GM12878 (cell line): ENCODE results near the gene RPL21. TPM values are rescaled to one million over a fixed set of nuclear protein-coding genes. Genes with fewer than 3 reads are reported as not detected.
"Not testable (repeated sequence)": the region's sequence is repeated elsewhere in the genome, so short reads cannot be mapped to it uniquely, and the experiment has no call there.

Source experiments
- ATAC-seq: fragments of 200-7000 bp; cut with Tn5 transposase; 3 replicates; pipeline ENCODE4 v1.9.1; 2020; ENCODE audit warnings: mild to moderate bottlenecking, moderate library complexity
- BruUV-seq: library from RNA; stranded (reverse); fragments of 400-500 nt; replicated peaks from 2 replicates; lab custom pipeline; 2021; lab: Mats Ljungman, UMichigan
- CTCF ChIA-PET: fragments of 300-600 bp; sonication (Branson Sonifier 250); formaldehyde crosslinking; extraction: SDS; loops from one replicate; lab custom pipeline; 2021; ENCODE audit warnings: inconsistent platforms; lab: Yijun Ruan, JAX
- POLR2A ChIA-PET: fragments of 350-600 bp; formaldehyde crosslinking; extraction: SDS; loops from one replicate; lab custom pipeline; 2021; ENCODE audit warnings: inconsistent platforms; lab: Charles Lee
- RAD21 ChIA-PET: fragments of 300-600 bp; sonication (Branson Sonifier 250); formaldehyde crosslinking; loops from one replicate; lab custom pipeline; 2023; ENCODE audit warnings: antibody characterized with exemption; ENCODE audit not compliant: unreplicated experiment; lab: Charles Lee
- SMC1A ChIA-PET: fragments of 300-600 bp; sonication (Branson Sonifier 250); formaldehyde crosslinking; loops from one replicate; lab custom pipeline; 2023; ENCODE audit not compliant: unreplicated experiment, uncharacterized antibody; lab: Charles Lee
- DNase-seq: peaks from one replicate; pipeline ENCODE4 v3.0.0-alpha.2; 2011; ENCODE audit warnings: low read depth, low spot score
- FAIRE-seq: peaks from 3 replicates; lab custom pipeline; 2011; peaks lifted over from hg19 to GRCh38; lab: Jason Lieb, UNC
- H2AFZ ChIP-seq: 2 replicates; pipeline ENCODE4 v1.6.0; 2011; ENCODE audit warnings: low read depth, low read length, control low read depth; ENCODE audit not compliant: control insufficient read depth
- H3K27ac ChIP-seq: 2 replicates; pipeline ENCODE4 v1.5.1; 2011; ENCODE audit warnings: control low read depth; ENCODE audit not compliant: control insufficient read depth, insufficient read depth
- H3K27me3 ChIP-seq, 2 experiments: replicated peaks in 1 of 2; 2 replicates each; pipeline versions ENCODE4 v1.6.0 to v1.6.1; 2011; ENCODE audit warnings: low read length in 1 of 2; ENCODE audit not compliant: control insufficient read depth in 2 of 2, insufficient read depth in 2 of 2
- H3K36me3 ChIP-seq, 2 experiments: 2 replicates each; pipeline ENCODE4 v1.5.1; 2011; ENCODE audit warnings: low read length in 1 of 2; ENCODE audit not compliant: control insufficient read depth in 2 of 2, insufficient read depth in 2 of 2
- H3K4me1 ChIP-seq: 2 replicates; pipeline ENCODE4 v1.6.1; 2011; ENCODE audit warnings: mild to moderate bottlenecking, low read length, moderate library complexity, mixed read lengths; ENCODE audit not compliant: control insufficient read depth, insufficient read depth
- H3K4me2 ChIP-seq: 2 replicates; pipeline ENCODE4 v1.6.0; 2011; ENCODE audit warnings: control low read depth; ENCODE audit not compliant: control insufficient read depth, insufficient read depth
- H3K4me3 ChIP-seq: fragments of 200-600 bp; sonication (generic); 2 replicates; pipeline ENCODE4 v1.5.1; 2016
- H3K79me2 ChIP-seq: 2 replicates; pipeline ENCODE4 v1.6.0; 2011; ENCODE audit warnings: low read length; ENCODE audit not compliant: control insufficient read depth, insufficient read depth
- H3K9ac ChIP-seq: 2 replicates; pipeline ENCODE4 v1.8.0; 2011; ENCODE audit warnings: low read length, control low read depth, mixed read lengths; ENCODE audit not compliant: control insufficient read depth, insufficient read depth
- H3K9me3 ChIP-seq: replicated peaks from 3 replicates; pipeline ENCODE4 v1.5.1; 2011; ENCODE audit warnings: mild to moderate bottlenecking, low read length; ENCODE audit not compliant: control insufficient read depth, insufficient read depth
- H4K20me1 ChIP-seq: 2 replicates; pipeline ENCODE4 v1.6.0; 2011; ENCODE audit not compliant: control insufficient read depth, insufficient read depth
- ATF7 ChIP-seq: fragments of 450-650 bp; IDR thresholded peaks from 2 replicates; pipeline ENCODE4 v1.6.1; 2016; ENCODE audit warnings: low read depth, mild to moderate bottlenecking
- BHLHE40 ChIP-seq, 2 experiments: fragments of 450-650 bp in 1 of 2; IDR thresholded peaks; 2 replicates each; pipeline ENCODE4 v1.6.1; 2011 to 2017; ENCODE audit warnings: low read depth in 2 of 2, borderline replicate concordance in 1 of 2, improper control_type of control experiment in 1 of 2, low read length in 1 of 2, mild to moderate bottlenecking in 1 of 2
- CREM ChIP-seq: IDR thresholded peaks from 2 replicates; pipeline ENCODE4 v1.6.1; 2014; ENCODE audit warnings: antibody characterized with exemption, low read depth
- IKZF2 ChIP-seq, 2 experiments: fragments of 450-650 bp; IDR thresholded peaks; 2 replicates each; pipeline ENCODE4 v1.6.1; 2017; ENCODE audit warnings: mild to moderate bottlenecking in 2 of 2, moderate library complexity in 2 of 2
- MEF2B ChIP-seq: fragments of 450-650 bp; IDR thresholded peaks from 2 replicates; pipeline ENCODE4 v1.6.1; 2018; ENCODE audit warnings: mild to moderate bottlenecking, moderate library complexity; ENCODE audit not compliant: partially characterized antibody, poor library complexity, severe bottlenecking
- MTA2 ChIP-seq: fragments of 450-650 bp; IDR thresholded peaks from 2 replicates; pipeline ENCODE4 v1.6.1; 2016; ENCODE audit warnings: low read depth, mild to moderate bottlenecking, moderate library complexity
- NBN ChIP-seq: fragments of 450-650 bp; IDR thresholded peaks from 2 replicates; pipeline ENCODE4 v1.6.1; 2016
- NR2F1 ChIP-seq: fragments of 450-650 bp; conservative IDR thresholded peaks from 2 replicates; pipeline ENCODE4 v1.6.1; 2017; ENCODE audit warnings: mild to moderate bottlenecking
- POU2F2 ChIP-seq: IDR thresholded peaks from 3 replicates; pipeline ENCODE4 v1.6.1; 2011; ENCODE audit warnings: low read depth, mild to moderate bottlenecking, low read length, borderline replicate concordance
- RUNX3 ChIP-seq: IDR thresholded peaks from 2 replicates; pipeline ENCODE4 v1.6.1; 2012; ENCODE audit warnings: low read length, inconsistent platforms
- ZNF217 ChIP-seq: fragments of 450-650 bp; IDR thresholded peaks from 2 replicates; pipeline ENCODE4 v1.6.1; 2017; ENCODE audit warnings: antibody characterized with exemption, mild to moderate bottlenecking
- WGBS: methylation state at CpG from one replicate; pipeline ENCODE4 v1.1.6; 2016; ENCODE audit warnings: low lambda C conversion rate; ENCODE audit not compliant: insufficient replicate concordance, insufficient coverage; ENCODE audit errors: missing lambda C conversion rate; 5-methylcytosine and 5-hydroxymethylcytosine counted together
- in situ Hi-C: fragments of 300-500 bp; cut with MboI; formaldehyde crosslinking; loops from 9 replicates; pipeline ENCODE4 v1.14.3; 2018; ENCODE audit warnings: mixed read lengths
- intact Hi-C: fragments of 100-400 bp; cut with micrococcal nuclease; formaldehyde crosslinking; loops from one replicate; pipeline ENCODE4 v1.14.2; 2022; ENCODE audit not compliant: unreplicated experiment
- polyA plus RNA-seq, 11 experiments: library from polyadenylated mRNA; depleted of rRNA in 4 of 11; unstranded in 6 of 11; stranded (reverse) in 5 of 11; fragments of >200 nt; fragmentation: Nextera tagmentation in 4 of 11; fragmentation: Illumina TruSeq in 1 of 11; extraction: Ambion mirVana in 4 of 11; extraction: Trizol in 1 of 11; gene quantifications; 1 replicate in 1 of 11; 2 replicates in 10 of 11; pipeline versions ENCODE4 v1.2.1 to v1.2.3, GENCODE V29; 2011 to 2016; ENCODE audit warnings: inconsistent platforms in 2 of 11, missing spikeins in 2 of 11, low read depth in 1 of 11
- total RNA-seq, 4 experiments: library from RNA; depleted of rRNA in 3 of 4; stranded (reverse); fragments of >200 nt in 3 of 4; fragmentation: Illumina TruSeq in 1 of 4; extraction: Trizol in 1 of 4; gene quantifications; 2 replicates each; pipeline versions ENCODE4 v1.2.1 to v1.2.3, GENCODE V29; 2013 to 2021
- TF ChIP-seq, protein P1 (sequence below): fragments of 450-650 bp; IDR thresholded peaks from 2 replicates; pipeline ENCODE4 v1.6.1; 2016; ENCODE audit warnings: mild to moderate bottlenecking
- TF ChIP-seq, protein P2 (sequence below): fragments of 450-650 bp; IDR thresholded peaks from 2 replicates; pipeline ENCODE4 v1.6.1; 2017; ENCODE audit warnings: low read depth, mild to moderate bottlenecking, moderate library complexity
- TF ChIP-seq, protein P3 (sequence below): IDR thresholded peaks from 2 replicates; pipeline ENCODE4 v1.6.1; 2012; ENCODE audit warnings: low read length, inconsistent platforms

The RPL21 gene
- total and polyA plus RNA-seq, 10 of the 15 experiments (the other 5 are each of a cell fraction or from before 2014, with no cell fraction given) = 817 to 9,760 (median 1,698) TPM

DNA sequence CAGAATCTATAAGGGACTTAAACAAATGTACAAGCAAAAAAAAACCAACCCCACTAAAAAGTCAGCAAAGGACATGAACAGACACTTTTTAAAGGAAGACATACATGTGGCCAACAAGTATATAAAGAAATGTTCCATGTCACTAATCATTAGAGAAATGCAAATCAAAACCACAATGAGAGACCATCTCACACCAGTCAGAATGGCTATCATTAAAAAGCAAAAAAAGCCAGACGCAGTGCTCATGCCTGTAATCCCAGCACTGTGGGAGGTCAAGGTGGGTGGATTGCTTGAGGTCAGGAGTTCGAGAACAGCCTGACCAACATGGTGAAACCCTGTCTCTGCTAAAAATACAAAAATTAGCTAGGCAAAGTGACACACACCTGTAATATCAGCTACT is 29.3 kb upstream of the RPL21 start:
- H3K4me1 ChIP-seq, RAD21 ChIA-PET, H3K27me3 ChIP-seq, FAIRE-seq, H3K36me3 ChIP-seq, H4K20me1 ChIP-seq, in situ Hi-C loops, H3K9ac ChIP-seq, intact Hi-C loops, CTCF ChIA-PET, POLR2A ChIA-PET, H3K9me3 ChIP-seq, BruUV-seq, H2AFZ ChIP-seq, H3K79me2 ChIP-seq: not testable (repeated sequence)
- SMC1A ChIA-PET = interaction anchor here (1.1 kb wide), 1 partner anchor 10 kb away, joined by 3 read pairs; no protein-coding TSS in a partner anchor
- ATAC-seq (peak; percentile 87), DNase-seq (peak; percentile 25)
- Histone ChIP-seq H3K4me3 (0 out of 2 replicates have a peak overlapping the region, but pooled peaks have one; percentile 17), H3K4me2 (peak overlapping the region; percentile 25; the same call in 1 of the 2 replicates), H3K27ac (0 out of 2 replicates have a peak overlapping the region, but pooled peaks have one; percentile 39)
- TF ChIP-seq CREM = peak; percentile 24; the same call in 1 of the 2 replicates
- TF ChIP-seq NBN = peak; percentile 48; the same call in 1 of the 2 replicates
- TF ChIP-seq, protein P1, sequence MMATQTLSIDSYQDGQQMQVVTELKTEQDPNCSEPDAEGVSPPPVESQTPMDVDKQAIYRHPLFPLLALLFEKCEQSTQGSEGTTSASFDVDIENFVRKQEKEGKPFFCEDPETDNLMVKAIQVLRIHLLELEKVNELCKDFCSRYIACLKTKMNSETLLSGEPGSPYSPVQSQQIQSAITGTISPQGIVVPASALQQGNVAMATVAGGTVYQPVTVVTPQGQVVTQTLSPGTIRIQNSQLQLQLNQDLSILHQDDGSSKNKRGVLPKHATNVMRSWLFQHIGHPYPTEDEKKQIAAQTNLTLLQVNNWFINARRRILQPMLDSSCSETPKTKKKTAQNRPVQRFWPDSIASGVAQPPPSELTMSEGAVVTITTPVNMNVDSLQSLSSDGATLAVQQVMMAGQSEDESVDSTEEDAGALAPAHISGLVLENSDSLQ = 0 out of 2 replicates have a peak, but pooled peaks have one; percentile 32
- TF ChIP-seq, protein P2, sequence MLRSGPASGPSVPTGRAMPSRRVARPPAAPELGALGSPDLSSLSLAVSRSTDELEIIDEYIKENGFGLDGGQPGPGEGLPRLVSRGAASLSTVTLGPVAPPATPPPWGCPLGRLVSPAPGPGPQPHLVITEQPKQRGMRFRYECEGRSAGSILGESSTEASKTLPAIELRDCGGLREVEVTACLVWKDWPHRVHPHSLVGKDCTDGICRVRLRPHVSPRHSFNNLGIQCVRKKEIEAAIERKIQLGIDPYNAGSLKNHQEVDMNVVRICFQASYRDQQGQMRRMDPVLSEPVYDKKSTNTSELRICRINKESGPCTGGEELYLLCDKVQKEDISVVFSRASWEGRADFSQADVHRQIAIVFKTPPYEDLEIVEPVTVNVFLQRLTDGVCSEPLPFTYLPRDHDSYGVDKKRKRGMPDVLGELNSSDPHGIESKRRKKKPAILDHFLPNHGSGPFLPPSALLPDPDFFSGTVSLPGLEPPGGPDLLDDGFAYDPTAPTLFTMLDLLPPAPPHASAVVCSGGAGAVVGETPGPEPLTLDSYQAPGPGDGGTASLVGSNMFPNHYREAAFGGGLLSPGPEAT = peak; percentile 35; the same call in 1 of the 2 replicates
- peak in 1 of 2 experiments; percentile 29; a peak in 1 of 4 replicates for TF ChIP-seq IKZF2 (IDR thresholded peaks at IDR 0.05)
- TF ChIP-seq RUNX3 = peak; percentile 75
- TF ChIP-seq MEF2B = peak; percentile 16
- TF ChIP-seq MTA2 = peak; percentile 65
- TF ChIP-seq BHLHE40 (IDR thresholded peaks at IDR 0.05; ENCODE audit: borderline replicate concordance in 1 of 2, low read depth in 2 of 2, low read length in 1 of 2) = peak in 1 of 2 experiments; percentile 28; a peak in 1 of 4 replicates
- TF ChIP-seq NR2F1 = peak; percentile 68
- TF ChIP-seq ATF7 = peak; percentile 59; the same call in 1 of the 2 replicates
- TF ChIP-seq, protein P3, sequence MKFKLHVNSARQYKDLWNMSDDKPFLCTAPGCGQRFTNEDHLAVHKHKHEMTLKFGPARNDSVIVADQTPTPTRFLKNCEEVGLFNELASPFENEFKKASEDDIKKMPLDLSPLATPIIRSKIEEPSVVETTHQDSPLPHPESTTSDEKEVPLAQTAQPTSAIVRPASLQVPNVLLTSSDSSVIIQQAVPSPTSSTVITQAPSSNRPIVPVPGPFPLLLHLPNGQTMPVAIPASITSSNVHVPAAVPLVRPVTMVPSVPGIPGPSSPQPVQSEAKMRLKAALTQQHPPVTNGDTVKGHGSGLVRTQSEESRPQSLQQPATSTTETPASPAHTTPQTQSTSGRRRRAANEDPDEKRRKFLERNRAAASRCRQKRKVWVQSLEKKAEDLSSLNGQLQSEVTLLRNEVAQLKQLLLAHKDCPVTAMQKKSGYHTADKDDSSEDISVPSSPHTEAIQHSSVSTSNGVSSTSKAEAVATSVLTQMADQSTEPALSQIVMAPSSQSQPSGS = 0 out of 2 replicates have a peak, but pooled peaks have one; percentile 24
- TF ChIP-seq POU2F2 = peak; percentile 79; the same call in 2 of the 3 replicates
- TF ChIP-seq ZNF217 = peak; percentile 73
- WGBS = 0% methylated on average over 2 of the region's 2 CpGs
